Stomach (tissue), 9 donors: ENCODE data around the gene AMPD3. TPM values are rescaled to one million over a fixed set of nuclear protein-coding genes. Genes with fewer than 3 reads are reported as not detected.

ENCODE experiments used
- DNase-seq, 2 donors: peaks; one replicate each; pipeline versions ENCODE4 v3.0.0 to v3.0.0-alpha.2; 2013 to 2019
- H3K27ac ChIP-seq, 5 donors: fragments of 200-600 bp in 4 of 5; sonication (generic) in 4 of 5; one replicate each; pipeline ENCODE4 v1.5.1; 2013 to 2019; ENCODE audit warnings: mild to moderate bottlenecking in 1 of 5, moderate library complexity in 1 of 5
- H3K27me3 ChIP-seq, 3 donors: fragments of 200-600 bp; sonication (generic); one replicate each; pipeline ENCODE4 v1.5.1; 2017 to 2019; ENCODE audit warnings: mixed run types in 1 of 3
- H3K36me3 ChIP-seq, 4 donors: fragments of 200-600 bp; sonication (generic); 1 replicate in 3 of 4; 2 replicates in 1 of 4; pipeline ENCODE4 v1.5.1; 2016 to 2019
- H3K4me1 ChIP-seq, 4 donors: fragments of 200-600 bp; sonication (generic); one replicate each; pipeline ENCODE4 v1.5.1; 2016 to 2019
- H3K4me3 ChIP-seq, 4 donors: fragments of 200-600 bp; sonication (generic) in 3 of 4; one replicate each; pipeline ENCODE4 v1.5.1; 2016 to 2019; ENCODE audit warnings: mild to moderate bottlenecking in 1 of 4
- H3K9me3 ChIP-seq, 4 donors: fragments of 200-600 bp; sonication (generic); one replicate each; pipeline ENCODE4 v1.5.1; 2016 to 2019
- CTCF ChIP-seq, 7 experiments: fragments of 450-650 bp in 4 of 7; fragments of 200-600 bp in 3 of 7; sonication (generic) in 3 of 7; IDR thresholded peaks; one replicate each; pipeline ENCODE4 v1.5.1; 2016 to 2019; ENCODE audit warnings: antibody characterized with exemption in 7 of 7, control low read depth in 2 of 7, mild to moderate bottlenecking in 1 of 7
- EP300 ChIP-seq: sonication (generic); formaldehyde crosslinking; IDR thresholded peaks from one replicate; pipeline ENCODE4 v1.6.1; 2017; ENCODE audit warnings: antibody characterized with exemption
- POLR2A ChIP-seq, 4 donors: fragments of 450-650 bp; IDR thresholded peaks; one replicate each; pipeline ENCODE4 v1.6.1; 2016; ENCODE audit warnings: antibody characterized with exemption in 4 of 4, control low read depth in 2 of 4, mild to moderate bottlenecking in 1 of 4, moderate library complexity in 1 of 4
- POLR2AphosphoS5 ChIP-seq, 3 donors: sonication (generic); formaldehyde crosslinking; IDR thresholded peaks; one replicate each; pipeline ENCODE4 v1.6.1; 2016; ENCODE audit warnings: antibody characterized with exemption in 3 of 3
- WGBS, 5 donors: extraction: QIAGEN DNeasy Blood & Tissue Kit in 3 of 5; methylation state at CpG; one replicate each; pipeline versions ENCODE4 v1.1.5 to v1.1.7; 2013 to 2018; 5-methylcytosine and 5-hydroxymethylcytosine counted together
- intact Hi-C: fragments of 100-400 bp; cut with DNase I; formaldehyde crosslinking; loops from one replicate; pipeline ENCODE4 v1.15.1; 2023; ENCODE audit warnings: low total_unique reads
- polyA plus RNA-seq, 3 donors: library from polyadenylated mRNA; stranded (reverse); fragments of 200-250 nt; gene quantifications; one replicate each; pipeline ENCODE4 v1.2.3, GENCODE V29; 2013
- total RNA-seq, 5 donors: library from RNA; depleted of rRNA; stranded (reverse); fragments of >200 nt; gene quantifications; one replicate each; pipeline versions ENCODE4 v1.1.0 to v1.2.3, GENCODE V29; 2014 to 2016
- donor health status: healthy with polysubstance abuse.
- donor health status: Bipolar disorder and iron deficiency.
- donor health status: healthy.

The AMPD3 gene
- total and polyA plus RNA-seq, 8 donors, result 4.1 to 20.4 (median 8.5) TPM

GRCh38 chr11:10493041-10493663 lies 38.1 kb downstream of the AMPD3 start:
- Histone ChIP-seq H3K27ac (no peak overlapping the region), H3K9me3 (no peaks in the 10 kb centered on the region), H3K4me3 (no peak overlapping the region), H3K36me3 (peaks cover 21 to 69% (median 58%) of the 10 kb centered on the region in 4 donors), H3K4me1 (peaks cover 4 to 32% (median 14%) of the 10 kb centered on the region in 4 donors), H3K27me3 (no peaks in the 10 kb centered on the region)
- 97 to 98% (median 98%) methylated on average over 16 to 18 of the region's 18 CpGs for WGBS, 5 donors
- intact Hi-C loops, result no loop called here
- TF ChIP-seq CTCF (IDR thresholded peaks at IDR 0.05) (no peak), EP300 (no peak), POLR2AphosphoS5 (IDR thresholded peaks at IDR 0.05) (no peak), POLR2A (IDR thresholded peaks at IDR 0.05) (no peak)
- DNase-seq, result no peak

- H3K4me3 ChIP-seq, result no peak overlapping the region
- WGBS, 5 donors, result 94 to 95% (median 95%) methylated on average over 12 to 14 of the region's 14 CpGs
- H3K9me3 ChIP-seq, result no peaks in the 10 kb centered on the region
- peaks cover 4 to 16% (median 12%) of the 10 kb centered on the region in 4 donors for H3K4me1 ChIP-seq
- no peaks in the 10 kb centered on the region for H3K27me3 ChIP-seq
- TF ChIP-seq EP300 (no peak), CTCF (IDR thresholded peaks at IDR 0.05) (no peak), POLR2A (IDR thresholded peaks at IDR 0.05) (no peak), POLR2AphosphoS5 (IDR thresholded peaks at IDR 0.05) (no peak)
- no peak overlapping the region for H3K27ac ChIP-seq
- peaks cover 21 to 76% (median 72%) of the 10 kb centered on the region in 4 donors for H3K36me3 ChIP-seq
- DNase-seq, result no peak
- intact Hi-C loops, result no loop called here
These were observed 39.8 kb downstream of the AMPD3 start for GRCh38 chr11:10494636-10495463.

- intact Hi-C loops, result no loop called here
- TF ChIP-seq POLR2A (IDR thresholded peaks at IDR 0.05) (no peak), CTCF (IDR thresholded peaks at IDR 0.05) (no peak), EP300 (no peak), POLR2AphosphoS5 (IDR thresholded peaks at IDR 0.05) (no peak)
- Histone ChIP-seq H3K36me3 (peaks cover 21 to 82% (median 78%) of the 10 kb centered on the region in 4 donors), H3K4me1 (peaks cover under 1 to 11% (median 10%) of the 10 kb centered on the region in 4 donors), H3K27me3 (no peaks in the 10 kb centered on the region), H3K27ac (no peak overlapping the region), H3K4me3 (no peak overlapping the region), H3K9me3 (no peaks in the 10 kb centered on the region)
- WGBS, 5 donors, result 93 to 98% (median 96%) methylated on average over 6 to 8 of the region's 8 CpGs
- no peak for DNase-seq
These were observed 40.4 kb downstream of the AMPD3 start for GRCh38 chr11:10495464-10495786.

- H3K27me3 ChIP-seq, result no peaks in the 10 kb centered on the region
- peaks cover 0 to 2% (median 1%) of the 10 kb centered on the region in 4 donors for H3K4me1 ChIP-seq
- H3K4me3 ChIP-seq, result no peak overlapping the region
- 93 to 98% (median 96%) methylated on average over 4 of the region's 4 CpGs for WGBS, 5 donors
- intact Hi-C loops, result no loop called here
- TF ChIP-seq POLR2A (IDR thresholded peaks at IDR 0.05), result no peak
- TF ChIP-seq EP300, result no peak
- TF ChIP-seq POLR2AphosphoS5 (IDR thresholded peaks at IDR 0.05), result no peak
- no peak for TF ChIP-seq CTCF (IDR thresholded peaks at IDR 0.05)
- DNase-seq, result no peak
- H3K27ac ChIP-seq, result no peak overlapping the region
- H3K36me3 ChIP-seq, result peaks cover 16 to 92% (median 88%) of the 10 kb centered on the region in 4 donors
- H3K9me3 ChIP-seq, result no peaks in the 10 kb centered on the region
These were observed 41.4 kb downstream of the AMPD3 start for GRCh38 chr11:10496296-10496936.
